A204.1 (cell line): ENCODE data around the gene SERPINC1.
"Not testable (repeated sequence)": the region's sequence is repeated elsewhere in the genome, so short reads cannot be mapped to it uniquely, and the experiment has no call there.

Experiments
- FAIRE-seq: peaks from 2 replicates; lab custom pipeline; 2012; peaks lifted over from hg19 to GRCh38; lab: Jason Lieb, UNC

Gene SERPINC1

DNA sequence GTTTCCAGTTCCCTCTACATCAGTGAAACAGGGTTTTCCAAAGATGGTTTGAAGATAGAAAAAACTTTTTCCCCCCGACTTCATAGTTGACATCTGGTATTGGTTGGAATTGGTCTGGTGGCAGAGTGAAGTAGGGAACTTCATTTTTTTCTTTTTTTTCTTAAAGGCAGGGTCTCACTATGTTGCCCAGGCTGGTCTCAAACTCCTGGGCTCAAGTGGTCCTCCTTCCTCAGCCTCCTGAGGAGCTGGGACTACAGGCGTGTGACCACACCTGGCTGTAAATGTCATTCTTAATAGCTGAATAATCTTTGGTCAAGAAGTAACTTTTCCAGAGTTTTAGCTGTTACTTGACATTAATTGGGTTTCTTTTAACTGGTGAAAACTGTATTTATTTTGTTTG is 27.2 kb downstream of the SERPINC1 start:
- no peak for FAIRE-seq

DNA sequence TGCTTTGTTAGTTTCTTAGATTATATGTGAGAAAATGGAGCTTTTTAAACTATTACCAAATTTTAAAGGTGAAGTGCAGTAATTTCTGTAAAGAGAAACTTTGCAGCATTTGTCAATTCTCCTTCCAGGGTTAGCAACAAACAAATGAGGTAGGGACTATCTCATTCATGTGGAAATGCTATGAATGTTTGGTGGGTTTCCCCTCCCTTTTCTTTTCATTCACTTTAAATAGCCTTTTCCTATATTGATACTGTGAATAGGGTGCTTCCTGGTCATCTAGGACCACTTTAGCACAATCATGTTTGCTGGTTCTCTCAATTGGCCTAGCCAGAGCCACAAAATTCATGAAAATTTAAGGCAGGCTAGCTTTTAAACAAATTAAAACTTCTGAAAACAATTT is 28.4 kb downstream of the SERPINC1 start:
- no peak for FAIRE-seq

DNA sequence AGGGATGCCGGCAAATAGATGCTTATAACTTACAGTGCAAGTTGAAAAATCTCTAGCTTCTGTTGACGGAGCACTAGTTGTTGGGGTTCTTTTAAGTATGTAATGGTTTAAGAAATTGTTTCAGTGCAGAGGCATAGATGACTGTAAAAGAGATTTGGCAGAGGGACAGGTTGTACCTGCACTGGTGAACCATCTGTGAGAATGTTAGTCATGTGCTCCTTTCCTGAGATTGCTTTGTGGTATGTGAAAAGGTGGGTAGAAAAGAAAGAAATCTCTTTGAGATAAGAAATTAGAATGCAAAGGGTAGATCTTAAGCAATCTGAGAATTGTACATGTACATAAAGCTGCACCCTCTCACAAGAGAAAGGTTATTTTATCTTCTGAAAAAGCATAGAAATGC is 29.5 kb downstream of the SERPINC1 start:
- FAIRE-seq = no peak

DNA sequence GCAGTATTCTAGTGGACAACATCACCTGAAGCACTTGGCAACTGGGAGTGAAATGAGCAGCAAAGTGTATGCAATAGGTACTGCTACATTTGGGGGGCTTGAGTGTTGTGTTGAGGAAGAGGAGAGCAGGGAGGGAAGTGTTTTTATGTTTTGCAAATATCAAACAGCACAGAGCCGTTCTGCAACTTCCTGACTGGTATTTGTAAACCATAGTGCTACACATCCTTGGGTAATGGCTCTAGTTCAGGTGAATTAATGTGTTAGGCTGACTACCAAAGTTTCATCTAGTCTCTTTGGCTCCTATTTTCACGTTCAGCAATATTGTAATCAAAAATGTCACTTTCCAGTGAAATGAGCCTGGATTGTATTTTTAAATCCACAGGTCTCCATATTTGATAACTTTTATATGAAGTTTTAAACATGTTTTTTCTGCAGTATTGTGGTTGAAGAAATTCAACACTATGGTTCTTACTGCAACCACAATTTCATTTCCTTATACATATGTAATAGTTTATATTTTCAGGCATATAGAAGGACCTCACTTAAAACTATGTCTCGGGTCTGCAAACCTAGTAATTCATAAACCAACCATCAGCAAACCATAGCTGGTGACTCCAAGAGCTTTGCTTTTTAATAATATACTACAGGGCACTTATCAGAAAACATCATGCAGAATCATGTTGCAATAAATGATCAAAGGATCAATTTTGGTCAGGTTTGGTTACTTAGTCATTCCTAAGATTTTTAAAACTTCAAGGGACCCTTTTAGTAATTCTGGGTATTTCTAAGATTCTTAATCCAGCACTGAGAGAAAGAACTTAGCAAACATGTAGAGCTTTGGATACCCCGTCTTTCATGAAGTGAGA is 30.1 kb downstream of the SERPINC1 start:
- FAIRE-seq = no peak

DNA sequence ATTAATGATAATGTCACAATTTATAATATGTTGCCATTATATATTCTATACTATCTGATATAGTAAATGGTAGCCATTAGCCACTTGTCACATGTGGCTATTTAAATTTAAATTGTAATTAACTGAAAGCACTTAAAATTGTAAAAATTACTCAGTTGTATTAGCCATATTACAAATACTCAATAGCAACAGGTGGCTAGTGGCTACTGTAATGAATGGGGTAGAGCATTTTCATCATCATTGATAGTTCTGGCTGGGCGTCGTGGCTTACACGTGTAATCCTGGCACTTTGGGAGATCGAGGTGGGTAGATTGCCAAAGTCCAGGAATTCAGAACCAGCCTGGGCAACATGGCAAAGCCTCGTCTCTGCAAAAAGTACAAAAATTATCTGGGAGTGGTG is 32.4 kb downstream of the SERPINC1 start:
- no peak for FAIRE-seq

DNA sequence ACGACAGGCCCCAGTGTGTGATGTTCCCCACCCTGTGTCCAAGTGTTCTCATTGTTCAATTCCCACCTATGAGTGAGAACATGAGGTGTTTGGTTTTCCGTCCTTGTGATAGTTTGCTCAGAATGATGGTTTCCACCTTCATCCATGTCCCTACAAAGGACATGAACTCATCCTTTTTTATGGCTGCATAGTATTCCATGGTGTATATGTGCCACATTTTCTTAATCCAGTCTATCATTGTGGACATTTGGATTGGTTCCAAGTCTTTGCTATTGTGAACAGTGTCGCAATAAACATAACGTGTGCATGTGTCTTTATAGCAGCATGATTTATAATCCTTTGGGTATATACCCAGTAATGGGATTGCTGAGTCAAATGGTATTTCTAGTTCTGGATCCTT is 36.0 kb downstream of the SERPINC1 start:
- not testable (repeated sequence) for FAIRE-seq

DNA sequence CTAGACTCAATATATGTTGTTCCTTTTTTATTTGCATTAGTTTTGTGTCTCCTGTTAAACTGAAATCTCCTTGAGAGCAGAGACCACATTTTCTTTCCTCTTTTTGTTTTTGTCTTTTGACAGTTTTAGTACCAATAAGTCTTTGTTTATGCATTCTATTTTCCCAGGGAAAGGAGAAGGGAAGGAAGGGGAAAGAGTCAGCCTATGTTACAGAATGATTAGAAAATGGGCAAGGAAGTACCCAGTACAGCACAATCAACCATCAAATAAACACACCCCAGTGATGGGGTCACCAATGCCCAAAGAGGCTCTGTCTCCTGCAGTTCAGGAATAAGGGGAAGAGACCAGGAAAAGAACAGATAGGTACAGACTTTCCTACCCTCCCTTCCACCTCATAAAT is 38.9 kb downstream of the SERPINC1 start:
- FAIRE-seq = no peak

DNA sequence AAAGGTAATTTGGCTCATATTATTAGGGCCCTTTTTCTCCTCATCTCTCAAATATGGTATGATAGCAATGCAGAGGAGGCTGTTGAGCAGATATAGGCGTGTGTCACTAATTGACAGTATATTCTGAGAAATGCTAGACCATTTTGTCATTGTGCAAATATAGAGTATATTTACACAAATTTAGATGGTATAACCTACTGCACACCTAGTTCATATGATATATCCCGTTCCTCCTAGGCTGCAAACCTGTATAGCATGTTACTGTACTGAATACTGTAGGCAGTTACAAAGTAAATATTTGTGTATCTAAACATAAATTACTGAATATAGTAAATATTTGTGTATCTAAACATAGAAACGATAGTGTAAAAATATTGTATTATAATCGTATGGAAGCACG is 40.4 kb downstream of the SERPINC1 start:
- FAIRE-seq = no peak

DNA sequence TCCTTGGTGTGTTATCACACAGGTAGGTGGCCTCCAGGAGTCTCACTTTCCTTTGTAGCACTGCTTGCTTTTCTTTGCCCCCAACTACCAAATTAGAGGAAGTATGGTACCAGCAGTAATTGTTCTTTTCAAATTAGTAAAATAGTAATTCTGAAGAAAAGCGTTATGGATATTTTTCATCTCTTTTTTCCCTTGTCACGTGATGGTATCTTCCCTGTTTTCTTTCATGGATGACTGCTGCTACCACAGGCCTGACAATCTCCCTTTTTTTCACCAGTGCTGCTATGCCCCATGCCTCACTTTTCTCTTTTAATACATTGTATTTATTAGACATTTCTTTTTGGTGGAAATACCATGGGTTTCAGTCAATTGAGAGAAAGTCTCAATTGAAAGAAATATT is 45.6 kb downstream of the SERPINC1 start:
- FAIRE-seq = no peak

DNA sequence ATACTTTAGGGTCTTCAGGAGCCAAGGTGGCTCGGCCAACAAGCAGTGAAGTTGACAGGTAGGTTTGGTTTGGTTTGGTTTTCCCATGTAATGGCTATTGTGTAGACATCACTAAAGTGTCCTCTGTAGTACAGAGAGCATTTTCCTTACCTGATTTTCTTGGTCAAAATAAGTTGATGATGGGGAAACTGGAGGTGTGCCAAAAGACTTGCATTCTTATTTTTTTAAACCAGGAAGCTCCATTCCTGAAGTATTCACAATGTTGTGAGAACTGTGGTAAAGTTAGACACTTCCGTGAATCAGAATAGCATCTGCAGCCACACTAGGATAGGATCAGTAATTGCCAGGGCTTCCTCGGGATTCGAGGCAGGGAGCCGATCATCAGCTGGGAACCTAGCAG is 46.0 kb downstream of the SERPINC1 start:
- FAIRE-seq = no peak

DNA sequence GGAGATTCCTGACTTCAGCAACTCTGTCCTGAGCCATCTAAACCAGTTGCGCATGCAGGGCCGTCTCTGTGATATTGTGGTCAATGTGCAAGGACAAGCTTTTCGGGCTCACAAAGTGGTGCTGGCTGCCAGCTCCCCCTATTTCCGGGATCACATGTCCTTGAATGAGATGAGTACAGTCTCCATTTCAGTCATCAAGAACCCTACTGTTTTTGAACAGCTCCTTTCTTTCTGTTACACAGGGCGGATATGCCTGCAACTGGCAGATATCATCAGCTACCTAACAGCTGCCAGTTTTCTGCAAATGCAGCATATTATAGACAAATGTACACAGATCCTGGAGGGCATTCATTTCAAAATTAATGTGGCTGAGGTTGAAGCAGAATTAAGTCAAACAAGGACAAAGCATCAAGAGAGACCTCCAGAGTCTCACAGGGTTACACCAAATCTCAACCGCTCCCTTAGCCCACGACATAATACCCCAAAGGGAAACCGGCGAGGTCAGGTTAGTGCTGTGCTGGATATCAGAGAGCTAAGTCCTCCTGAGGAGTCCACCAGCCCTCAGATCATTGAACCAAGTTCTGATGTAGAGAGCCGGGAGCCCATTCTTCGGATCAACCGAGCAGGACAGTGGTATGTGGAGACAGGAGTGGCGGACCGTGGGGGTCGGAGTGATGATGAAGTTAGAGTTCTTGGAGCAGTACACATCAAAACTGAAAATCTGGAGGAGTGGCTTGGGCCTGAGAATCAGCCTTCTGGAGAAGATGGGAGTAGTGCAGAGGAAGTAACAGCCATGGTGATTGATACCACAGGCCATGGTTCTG is 46.7 kb downstream of the SERPINC1 start:
- FAIRE-seq = no peak

DNA sequence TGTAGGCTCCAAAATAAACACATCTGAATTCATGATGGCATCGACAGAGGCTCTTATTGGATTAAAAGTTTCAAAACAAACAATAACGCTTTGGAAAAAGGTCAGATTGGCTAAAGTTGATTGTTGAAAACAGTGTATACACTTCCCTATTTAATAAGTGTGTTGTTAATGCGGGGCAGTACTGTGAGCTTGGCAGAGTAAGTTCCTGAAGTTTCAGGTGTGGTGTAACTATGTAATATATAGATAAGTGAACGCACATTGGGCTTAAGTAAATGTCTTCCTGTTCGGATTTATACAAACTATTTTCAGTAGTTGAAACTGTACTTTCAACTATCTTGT is 48.1 kb downstream of the SERPINC1 start:
- no peak for FAIRE-seq

DNA sequence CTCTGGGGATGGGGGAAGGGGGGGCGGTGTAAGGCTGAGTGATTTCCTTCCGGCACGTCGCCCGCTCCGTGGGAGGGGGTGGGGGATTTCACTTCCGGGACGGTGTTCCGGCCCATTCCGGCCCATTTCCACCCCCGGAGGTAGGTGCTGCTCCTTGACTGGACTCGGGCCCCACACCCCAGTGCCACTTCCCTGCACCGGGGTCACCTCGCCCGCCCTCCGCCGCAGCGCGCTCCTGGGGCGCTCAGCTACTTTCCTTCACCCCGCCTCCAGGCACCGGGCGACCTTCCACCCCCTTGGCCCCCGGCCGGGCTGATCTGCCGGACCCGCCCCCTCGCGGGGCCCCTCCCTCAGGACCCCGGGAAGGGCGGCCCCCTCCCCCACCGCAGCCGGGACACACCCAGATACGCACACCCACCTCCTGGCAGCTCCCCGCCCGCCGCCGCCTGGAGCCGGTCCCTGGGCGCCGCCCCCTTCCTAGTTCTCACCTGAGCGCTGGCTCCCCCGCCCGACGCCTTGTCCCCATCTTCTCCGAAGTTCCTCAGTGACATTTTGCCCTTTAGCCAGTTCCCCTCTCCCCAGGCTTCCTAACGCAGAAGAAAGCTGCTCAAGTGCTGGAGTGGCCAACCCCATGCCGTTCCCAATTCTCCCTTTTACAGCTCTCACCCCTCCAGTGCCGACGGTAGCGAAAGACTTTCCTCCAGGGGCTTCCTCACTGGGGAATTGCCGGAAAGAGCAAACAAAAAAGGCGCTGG is 48.7 kb downstream of the SERPINC1 start, which contains the start of gene ZBTB37:
TSS of gene ZBTB37 (plus strand) at position 115 of the 755 bp plus-strand sequence. CDS start 1,846 bp downstream, outside the sequence.
- FAIRE-seq = no peak

DNA sequence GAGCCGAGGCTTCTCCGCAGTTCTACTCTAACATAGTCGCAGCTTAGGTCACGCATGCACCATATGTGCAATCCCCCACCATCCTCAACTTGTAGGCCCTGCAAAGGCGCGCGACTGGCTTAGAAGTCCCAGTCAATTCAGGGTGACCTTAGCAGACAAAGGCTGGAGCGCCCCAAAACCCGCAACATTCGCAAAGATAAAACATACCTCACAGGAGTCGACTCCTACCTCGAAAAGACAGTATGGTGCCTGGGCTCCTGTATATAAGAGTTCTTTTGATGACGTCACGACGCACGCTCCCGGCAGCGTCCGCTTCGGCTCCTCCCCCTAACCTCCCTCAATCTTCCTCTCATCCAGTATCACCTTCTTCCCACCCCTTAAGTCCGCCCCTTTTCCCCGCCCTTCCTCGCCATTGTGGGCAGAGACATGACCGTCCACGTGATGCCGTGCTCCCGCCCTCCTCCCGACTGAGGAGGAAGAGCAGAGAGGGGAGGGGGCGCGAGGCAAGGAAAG is 49.3 kb downstream of the SERPINC1 start, which contains the start of gene GAS5:
TSS of gene GAS5 (minus strand) at position 237 of the 513 bp plus-strand sequence.
- FAIRE-seq = peak; percentile 98

DNA sequence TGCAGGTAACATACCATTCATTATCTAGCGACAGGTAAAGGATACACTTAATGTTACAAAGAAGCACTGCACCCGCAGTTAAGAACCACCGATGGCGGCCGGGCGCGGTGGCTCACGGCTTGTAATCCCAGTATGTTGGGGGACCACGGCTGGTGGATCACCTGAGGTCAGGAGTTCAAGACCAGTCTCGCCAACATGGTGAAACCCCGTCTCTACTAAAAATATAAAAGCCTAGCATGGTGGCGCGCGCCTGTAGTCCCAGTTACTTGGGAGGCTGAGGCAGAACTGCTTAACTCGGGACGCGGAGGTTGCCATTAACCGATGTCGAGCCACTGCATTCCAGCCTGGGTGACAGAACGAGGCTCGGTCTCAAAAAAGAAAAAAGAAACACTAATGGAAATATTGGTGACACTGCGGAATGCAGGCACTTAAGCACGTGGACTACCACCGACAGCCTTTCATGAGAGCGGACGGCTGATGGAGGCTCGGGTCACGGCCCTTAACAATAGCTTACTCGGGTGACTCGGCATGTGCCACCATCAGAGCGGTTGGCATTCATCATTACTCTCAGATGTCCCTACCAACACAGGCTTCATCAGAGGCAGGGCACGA is 49.9 kb downstream of the SERPINC1 start:
- no peak for FAIRE-seq

DNA sequence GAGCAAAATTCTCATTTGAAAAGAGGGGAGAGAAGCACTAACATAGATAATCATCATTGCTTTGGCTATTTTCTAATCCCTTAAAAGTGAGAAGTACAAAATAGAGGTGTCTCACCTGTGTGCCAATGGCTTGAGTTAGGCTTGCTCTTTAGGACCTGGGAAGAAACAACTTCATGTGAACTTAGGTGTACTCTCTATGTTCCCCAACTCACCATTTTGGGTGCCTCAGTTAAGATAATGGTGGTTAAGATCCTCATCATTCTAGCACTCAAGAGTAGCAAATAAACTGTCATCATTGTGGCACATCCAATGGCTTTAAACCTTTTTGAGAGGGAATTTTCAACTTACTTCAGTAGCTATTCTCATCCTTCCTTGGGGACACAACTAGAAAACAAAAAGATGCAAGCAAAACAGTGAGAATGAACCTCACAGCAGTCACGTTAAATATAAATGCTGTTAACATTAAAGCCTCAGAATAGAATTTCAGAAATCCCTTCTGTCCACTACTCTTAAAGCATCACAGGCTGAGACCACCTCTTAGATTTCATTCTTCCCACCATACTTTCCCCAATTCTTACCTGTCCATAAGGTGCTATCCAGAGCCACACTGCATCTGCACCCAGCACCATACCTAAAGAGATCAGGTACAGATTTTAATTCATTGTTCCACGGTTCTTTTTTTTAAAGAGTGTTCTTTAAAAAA is 50.6 kb downstream of the SERPINC1 start:
- FAIRE-seq = no peak

DNA sequence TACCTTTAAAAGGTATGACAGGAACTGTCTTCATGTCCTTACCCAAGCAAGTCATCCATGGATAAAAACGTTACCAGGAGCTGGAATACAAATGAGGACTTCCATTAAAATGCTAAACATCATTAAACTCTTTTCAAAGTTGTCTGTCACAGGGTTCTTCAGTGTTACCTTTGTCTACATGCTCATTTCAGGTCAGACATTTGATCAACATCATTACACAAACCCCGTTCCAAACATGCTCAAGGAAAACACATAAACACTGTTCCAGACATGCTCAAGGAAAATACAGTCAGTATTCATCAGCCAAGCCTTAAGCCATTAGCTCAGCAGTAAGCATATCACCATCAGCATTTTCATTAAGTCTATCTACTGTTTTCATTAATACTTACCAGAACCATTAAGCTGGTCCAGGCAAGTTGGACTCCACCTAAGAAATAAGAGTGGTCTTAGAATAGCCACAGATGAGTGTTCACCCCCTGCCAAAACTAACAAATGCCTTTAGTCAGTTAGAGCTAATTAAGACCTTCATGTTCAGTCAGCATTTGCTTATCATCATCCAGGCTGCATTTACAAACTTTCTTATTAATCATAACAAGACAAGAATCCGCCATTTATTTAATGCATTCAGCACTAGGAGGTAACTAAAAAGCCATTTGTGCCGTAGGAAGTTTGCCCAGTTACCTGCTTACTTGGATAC is 51.5 kb downstream of the SERPINC1 start:
- FAIRE-seq = no peak

DNA sequence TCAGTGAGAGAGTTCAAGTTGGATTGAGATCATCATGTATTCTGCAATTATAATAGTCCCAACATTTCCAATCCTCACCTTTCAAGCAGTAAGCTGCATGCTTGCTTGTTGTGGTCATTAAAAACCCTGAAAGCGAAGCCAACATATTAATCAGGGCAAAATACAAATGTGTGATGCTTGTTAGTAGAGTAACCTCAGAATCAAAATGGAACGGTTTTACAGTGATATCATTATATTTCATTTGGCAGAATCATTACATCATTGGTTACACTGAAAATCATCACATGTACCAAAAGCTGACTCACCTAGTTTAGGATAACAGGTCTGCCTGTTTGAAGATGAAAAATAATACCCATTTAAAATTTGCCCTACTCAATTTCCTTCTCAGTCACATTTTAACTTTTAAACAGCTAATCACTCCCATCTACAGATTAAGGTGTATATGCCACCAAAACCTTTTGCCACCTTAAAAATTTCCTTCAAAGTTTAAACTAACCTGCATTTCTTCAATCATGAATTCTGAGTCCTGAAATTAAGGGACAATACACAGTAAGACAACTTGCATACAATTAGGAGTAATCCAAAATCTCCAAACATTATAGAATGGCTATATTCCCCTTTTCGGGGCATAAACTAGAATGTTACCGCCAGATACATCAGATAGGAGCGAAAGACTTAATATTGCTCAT is 52.8 kb downstream of the SERPINC1 start:
- FAIRE-seq = no peak

DNA sequence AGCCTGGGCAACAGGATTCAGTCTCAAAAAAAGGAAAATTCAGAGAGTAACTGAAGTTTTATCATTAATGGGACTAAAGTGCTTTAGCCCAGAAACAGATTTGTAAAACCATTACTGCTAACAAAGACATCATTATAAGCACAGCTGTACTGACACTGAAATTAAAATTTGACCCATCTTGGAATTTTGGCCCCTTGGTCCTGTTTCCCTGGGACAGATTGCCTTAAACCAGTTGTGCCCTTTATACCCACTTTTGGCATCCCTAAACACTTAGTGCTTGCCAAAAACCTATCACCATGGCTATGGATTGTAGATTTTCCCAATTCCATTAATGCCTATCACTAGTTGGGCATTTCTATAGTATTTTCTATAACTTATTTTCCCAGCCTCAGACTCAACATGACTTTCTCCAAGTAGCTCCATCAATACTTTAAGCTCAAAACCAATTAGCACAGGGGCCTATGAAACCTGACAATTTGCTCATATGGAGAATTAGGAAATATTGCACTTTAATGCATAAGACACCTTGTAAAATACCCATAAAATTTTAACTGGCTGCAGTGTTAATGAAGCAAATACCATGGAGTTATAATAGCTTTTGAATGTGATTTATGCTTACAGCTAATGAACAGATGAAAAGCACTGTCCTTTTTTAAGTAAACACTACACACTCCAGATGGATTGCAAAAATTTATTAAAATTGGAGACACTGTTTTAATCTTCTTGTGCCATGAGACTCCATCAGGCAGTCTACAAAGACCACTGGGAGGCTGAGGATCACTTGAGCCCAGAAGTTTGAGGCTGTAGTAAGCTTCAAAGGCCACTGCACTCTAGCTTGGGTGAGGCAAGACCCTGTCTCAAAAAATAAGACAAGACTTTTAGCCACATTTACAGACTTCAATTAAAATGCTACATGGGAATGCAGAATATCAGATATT is 53.6 kb downstream of the SERPINC1 start:
- no peak for FAIRE-seq
